HL-60 (cell line): Measurements from ENCODE around the gene CDYL.
"Not testable (repeated sequence)": the region's sequence is repeated elsewhere in the genome, so short reads cannot be mapped to it uniquely, and the experiment has no call there.

Experiments used
- DNase-seq, 2 experiments: peaks; one replicate each; pipeline ENCODE4 v3.0.0-alpha.2; 2010 to 2020; ENCODE audit warnings: low read depth in 1 of 2, low spot score in 1 of 2
- H3K27ac ChIP-seq: fragments of 250-450 bp; sonication (Bioruptor Pico); replicated peaks from 2 replicates; pipeline ENCODE4 v1.5.1; 2020; ENCODE audit warnings: mild to moderate bottlenecking, moderate library complexity
- H3K27me3 ChIP-seq: fragments of 250-450 bp; sonication (Bioruptor Pico); 2 replicates; pipeline ENCODE4 v1.5.1; 2021; ENCODE audit warnings: mild to moderate bottlenecking, moderate library complexity; ENCODE audit not compliant: insufficient read depth, poor library complexity, severe bottlenecking
- H3K4me3 ChIP-seq: replicated peaks from 2 replicates; pipeline ENCODE4 v1.5.1; 2011; ENCODE audit warnings: mild to moderate bottlenecking, control low read depth, low read length; ENCODE audit not compliant: insufficient read depth
- GABPA ChIP-seq: IDR thresholded peaks from 2 replicates; pipeline ENCODE4 v1.6.1; 2012; ENCODE audit warnings: low read depth
- POLR2AphosphoS5 ChIP-seq: IDR thresholded peaks from 2 replicates; pipeline ENCODE4 v1.6.1; 2012; ENCODE audit warnings: low read depth
- REST ChIP-seq: IDR thresholded peaks from 2 replicates; pipeline ENCODE4 v1.6.1; 2012; ENCODE audit warnings: low read depth; ENCODE audit not compliant: insufficient replicate concordance
- SPI1 ChIP-seq: IDR thresholded peaks from 2 replicates; pipeline ENCODE4 v1.6.1; 2012; ENCODE audit warnings: low read depth, mild to moderate bottlenecking, borderline replicate concordance
- TF ChIP-seq, protein P1 (sequence below): IDR thresholded peaks from one replicate; pipeline ENCODE4 v1.5.1; 2011; ENCODE audit warnings: low read length, control low read depth, inconsistent platforms; ENCODE audit not compliant: insufficient read depth

CDYL gene

DNA sequence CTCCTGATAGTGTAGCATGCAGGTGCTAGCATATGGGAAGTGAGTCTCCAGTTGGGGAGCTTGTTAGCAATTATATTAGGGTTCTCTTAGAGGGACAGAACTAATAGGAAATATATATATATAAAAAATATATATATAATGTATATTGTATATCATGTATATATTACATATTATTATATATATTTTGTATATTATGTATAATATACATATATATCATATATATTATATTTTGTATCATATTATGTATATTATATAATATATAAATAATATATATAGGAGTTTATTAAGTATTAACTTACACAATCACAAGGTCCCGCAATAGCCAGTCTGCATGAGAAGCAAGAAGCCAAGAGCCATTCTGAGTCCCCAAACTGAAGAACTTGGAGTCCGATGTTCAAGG lies 84.2 kb downstream of the CDYL start:
- no peaks in the 10 kb centered on the region for H3K27me3 ChIP-seq
- TF ChIP-seq POLR2AphosphoS5 (no peak), SPI1 (no peak), GABPA (no peak), REST (no peak)
- TF ChIP-seq, protein P1, sequence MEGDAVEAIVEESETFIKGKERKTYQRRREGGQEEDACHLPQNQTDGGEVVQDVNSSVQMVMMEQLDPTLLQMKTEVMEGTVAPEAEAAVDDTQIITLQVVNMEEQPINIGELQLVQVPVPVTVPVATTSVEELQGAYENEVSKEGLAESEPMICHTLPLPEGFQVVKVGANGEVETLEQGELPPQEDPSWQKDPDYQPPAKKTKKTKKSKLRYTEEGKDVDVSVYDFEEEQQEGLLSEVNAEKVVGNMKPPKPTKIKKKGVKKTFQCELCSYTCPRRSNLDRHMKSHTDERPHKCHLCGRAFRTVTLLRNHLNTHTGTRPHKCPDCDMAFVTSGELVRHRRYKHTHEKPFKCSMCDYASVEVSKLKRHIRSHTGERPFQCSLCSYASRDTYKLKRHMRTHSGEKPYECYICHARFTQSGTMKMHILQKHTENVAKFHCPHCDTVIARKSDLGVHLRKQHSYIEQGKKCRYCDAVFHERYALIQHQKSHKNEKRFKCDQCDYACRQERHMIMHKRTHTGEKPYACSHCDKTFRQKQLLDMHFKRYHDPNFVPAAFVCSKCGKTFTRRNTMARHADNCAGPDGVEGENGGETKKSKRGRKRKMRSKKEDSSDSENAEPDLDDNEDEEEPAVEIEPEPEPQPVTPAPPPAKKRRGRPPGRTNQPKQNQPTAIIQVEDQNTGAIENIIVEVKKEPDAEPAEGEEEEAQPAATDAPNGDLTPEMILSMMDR, result no peak
- H3K4me3 ChIP-seq, result no peak overlapping the region
- no peak for DNase-seq
- no peak overlapping the region for H3K27ac ChIP-seq

GRCh38 chr6:4861564-4861963 lies 85.4 kb downstream of the CDYL start:
- H3K27ac ChIP-seq, result no peak overlapping the region
- no peak overlapping the region for H3K4me3 ChIP-seq
- H3K27me3 ChIP-seq, result no peaks in the 10 kb centered on the region
- DNase-seq, result peak; percentile 10 to 53
- TF ChIP-seq GABPA (no peak), POLR2AphosphoS5 (no peak), REST (no peak), SPI1 (no peak)
- TF ChIP-seq, protein P1, result no peak

DNA sequence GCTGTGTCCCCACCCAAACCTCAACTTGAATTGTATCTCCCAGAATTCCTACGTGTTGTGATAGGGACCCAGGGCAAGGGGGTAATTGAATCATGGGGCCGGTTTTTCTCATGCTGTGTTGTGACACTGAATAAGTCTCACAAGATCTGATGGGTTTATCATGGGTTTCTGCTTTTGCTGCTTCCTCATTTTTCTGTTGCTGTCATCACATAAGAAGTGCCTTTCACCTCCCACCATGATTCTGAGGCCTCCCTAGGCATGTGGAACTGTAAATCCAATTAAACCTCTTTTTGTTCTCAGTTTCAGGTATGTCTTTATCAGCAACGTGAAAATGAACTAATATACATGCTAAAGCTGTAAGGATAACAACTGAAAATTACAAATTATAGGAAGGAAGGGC lies 88.3 kb downstream of the CDYL start:
- Histone ChIP-seq H3K27ac (no peak overlapping the region), H3K27me3 (no peaks in the 10 kb centered on the region), H3K4me3 (no peak overlapping the region)
- peak; percentile 82 for TF ChIP-seq SPI1
- TF ChIP-seq, protein P1, result no peak
- peak in 1 of 2 experiments; percentile 67 for DNase-seq

DNA sequence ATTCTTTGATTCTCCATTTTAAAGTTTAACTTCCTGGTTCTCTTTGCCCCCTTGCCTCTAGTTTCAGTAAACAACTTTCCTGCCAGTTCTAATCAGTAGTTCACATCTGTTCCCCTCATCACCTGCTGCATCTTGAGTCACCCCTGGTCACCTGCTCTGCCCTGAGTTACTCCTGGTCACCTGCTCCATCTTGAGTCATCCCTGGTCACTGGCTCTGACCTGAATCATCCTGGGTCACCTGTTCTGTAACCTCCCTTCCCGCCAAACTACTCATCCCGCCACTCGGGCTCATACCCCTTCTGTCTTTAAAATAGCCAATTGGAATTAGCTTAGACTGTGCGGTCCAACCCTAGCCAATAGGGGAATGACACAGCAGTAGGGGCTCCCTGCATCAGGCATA lies 88.8 kb downstream of the CDYL start:
- not testable (repeated sequence) for H3K27me3 ChIP-seq, DNase-seq, H3K27ac ChIP-seq, H3K4me3 ChIP-seq
